Prostate gland (tissue), 2 donors: Measurements from ENCODE around the gene MED12L.

Experiments
- CTCF ChIP-seq, 4 experiments: fragments of 200-600 bp in 2 of 4; fragments of 450-650 bp in 2 of 4; sonication (generic) in 2 of 4; IDR thresholded peaks; 1 replicate in 3 of 4; 2 replicates in 1 of 4; pipeline ENCODE4 v1.5.1; 2016 to 2019; ENCODE audit warnings: antibody characterized with exemption in 4 of 4, mild to moderate bottlenecking in 2 of 4, moderate library complexity in 2 of 4
- POLR2A ChIP-seq: fragments of 450-650 bp; IDR thresholded peaks from one replicate; pipeline ENCODE4 v1.6.1; 2016; ENCODE audit warnings: antibody characterized with exemption, mild to moderate bottlenecking
- POLR2AphosphoS5 ChIP-seq: sonication (generic); formaldehyde crosslinking; IDR thresholded peaks from one replicate; pipeline ENCODE4 v1.6.1; 2017; ENCODE audit warnings: antibody characterized with exemption

GRCh38 chr3:151316267-151316991 is 231.0 kb downstream of the MED12L start, which contains the start of gene GPR87:
- TF ChIP-seq POLR2AphosphoS5 (peak; percentile 65), CTCF (IDR thresholded peaks at IDR 0.05) (no peak), POLR2A (peak; percentile 35)
